ENCODE data around the gene SGMS1.

SGMS1 gene

GRCh38 chr10:50480054-50481007 is 143.4 kb downstream of the SGMS1 start:
- H3K27me3 ChIP-seq (ENCODE audit: insufficient read depth, insufficient read length) = no peaks in the 10 kb centered on the region
- H3K36me3 ChIP-seq (ENCODE audit: insufficient read depth, insufficient read length, low read length) = no peaks in the 10 kb centered on the region
- DNase-seq (ENCODE audit: low read depth, low spot score) = no peak
- TF ChIP-seq SUZ12 (IDR thresholded peaks at IDR 0.05; ENCODE audit: extremely low read depth, insufficient read depth, insufficient read length) (no peak), YY1 (IDR thresholded peaks at IDR 0.05; ENCODE audit: insufficient read depth, insufficient read length) (no peak), ZNF274 (IDR thresholded peaks at IDR 0.05; ENCODE audit: low read depth, low read length) (no peak)
- H3K9ac ChIP-seq (ENCODE audit: insufficient read length, low read depth) = no peak overlapping the region
- H3K4me3 ChIP-seq (ENCODE audit: insufficient read length, low read depth) = no peak overlapping the region
- no peaks in the 10 kb centered on the region for H3K4me1 ChIP-seq (ENCODE audit: insufficient read depth, insufficient read length)
- peaks cover 20% of the 10 kb centered on the region; the same call in 1 of the 2 replicates for H3K9me3 ChIP-seq (ENCODE audit: insufficient read depth, low read length)

- Histone ChIP-seq H3K27me3 (ENCODE audit: insufficient read depth, insufficient read length) (no peaks in the 10 kb centered on the region), H3K9me3 (ENCODE audit: insufficient read depth, low read length) (peaks cover 13% of the 10 kb centered on the region; the same call in 1 of the 2 replicates), H3K4me1 (ENCODE audit: insufficient read depth, insufficient read length) (no peaks in the 10 kb centered on the region), H3K4me3 (ENCODE audit: insufficient read length, low read depth) (no peak overlapping the region), H3K9ac (ENCODE audit: insufficient read length, low read depth) (no peak overlapping the region), H3K36me3 (ENCODE audit: insufficient read depth, insufficient read length, low read length) (no peaks in the 10 kb centered on the region)
- DNase-seq (ENCODE audit: low read depth, low spot score) = no peak
- TF ChIP-seq YY1 (IDR thresholded peaks at IDR 0.05; ENCODE audit: insufficient read depth, insufficient read length) (no peak), SUZ12 (IDR thresholded peaks at IDR 0.05; ENCODE audit: extremely low read depth, insufficient read depth, insufficient read length) (no peak), ZNF274 (IDR thresholded peaks at IDR 0.05; ENCODE audit: low read depth, low read length) (no peak)
Measured at GRCh38 chr10:50477287-50478203, 146.2 kb downstream of the SGMS1 start.

GRCh38 chr10:50473756-50474155 is 150.0 kb downstream of the SGMS1 start:
- Histone ChIP-seq H3K9me3 (ENCODE audit: insufficient read depth, low read length) (peaks cover 13% of the 10 kb centered on the region; the same call in 1 of the 2 replicates), H3K27me3 (ENCODE audit: insufficient read depth, insufficient read length) (no peaks in the 10 kb centered on the region), H3K9ac (ENCODE audit: insufficient read length, low read depth) (no peak overlapping the region), H3K36me3 (ENCODE audit: insufficient read depth, insufficient read length, low read length) (no peaks in the 10 kb centered on the region), H3K4me1 (ENCODE audit: insufficient read depth, insufficient read length) (no peaks in the 10 kb centered on the region), H3K4me3 (ENCODE audit: insufficient read length, low read depth) (no peak overlapping the region)
- DNase-seq (ENCODE audit: low read depth, low spot score) = no peak
- TF ChIP-seq YY1 (IDR thresholded peaks at IDR 0.05; ENCODE audit: insufficient read depth, insufficient read length) (no peak), ZNF274 (IDR thresholded peaks at IDR 0.05; ENCODE audit: low read depth, low read length) (no peak), SUZ12 (IDR thresholded peaks at IDR 0.05; ENCODE audit: extremely low read depth, insufficient read depth, insufficient read length) (no peak)

GRCh38 chr10:50472914-50473313 is 150.8 kb downstream of the SGMS1 start:
- H3K4me1 ChIP-seq (ENCODE audit: insufficient read depth, insufficient read length) = no peaks in the 10 kb centered on the region
- DNase-seq (ENCODE audit: low read depth, low spot score) = no peak

GRCh38 chr10:50471583-50471975 is 152.2 kb downstream of the SGMS1 start:
- no peak for DNase-seq (ENCODE audit: low read depth, low spot score)
- Histone ChIP-seq H3K36me3 (ENCODE audit: insufficient read depth, insufficient read length, low read length) (no peaks in the 10 kb centered on the region), H3K4me1 (ENCODE audit: insufficient read depth, insufficient read length) (no peaks in the 10 kb centered on the region), H3K9me3 (ENCODE audit: insufficient read depth, low read length) (peaks cover 3% of the 10 kb centered on the region; the same call in 1 of the 2 replicates), H3K9ac (ENCODE audit: insufficient read length, low read depth) (no peak overlapping the region), H3K4me3 (ENCODE audit: insufficient read length, low read depth) (no peak overlapping the region), H3K27me3 (ENCODE audit: insufficient read depth, insufficient read length) (no peaks in the 10 kb centered on the region)
- TF ChIP-seq SUZ12 (IDR thresholded peaks at IDR 0.05; ENCODE audit: extremely low read depth, insufficient read depth, insufficient read length) (no peak), YY1 (IDR thresholded peaks at IDR 0.05; ENCODE audit: insufficient read depth, insufficient read length) (no peak), ZNF274 (IDR thresholded peaks at IDR 0.05; ENCODE audit: low read depth, low read length) (no peak)

More at GRCh38 chr10:50472914-50473313, 150.8 kb downstream of the SGMS1 start:
- Histone ChIP-seq H3K9ac (ENCODE audit: insufficient read length, low read depth) (no peak overlapping the region), H3K27me3 (ENCODE audit: insufficient read depth, insufficient read length) (no peaks in the 10 kb centered on the region), H3K4me3 (ENCODE audit: insufficient read length, low read depth) (no peak overlapping the region), H3K9me3 (ENCODE audit: insufficient read depth, low read length) (peaks cover 13% of the 10 kb centered on the region; the same call in 1 of the 2 replicates), H3K36me3 (ENCODE audit: insufficient read depth, insufficient read length, low read length) (no peaks in the 10 kb centered on the region)
- TF ChIP-seq ZNF274 (IDR thresholded peaks at IDR 0.05; ENCODE audit: low read depth, low read length) = no peak
- no peak for TF ChIP-seq SUZ12 (IDR thresholded peaks at IDR 0.05; ENCODE audit: extremely low read depth, insufficient read depth, insufficient read length)
- TF ChIP-seq YY1 (IDR thresholded peaks at IDR 0.05; ENCODE audit: insufficient read depth, insufficient read length) = no peak

- Histone ChIP-seq H3K4me1 (ENCODE audit: insufficient read depth, insufficient read length) (no peaks in the 10 kb centered on the region), H3K9ac (ENCODE audit: insufficient read length, low read depth) (no peak overlapping the region), H3K9me3 (ENCODE audit: insufficient read depth, low read length) (no peaks in the 10 kb centered on the region), H3K36me3 (ENCODE audit: insufficient read depth, insufficient read length, low read length) (no peaks in the 10 kb centered on the region), H3K27me3 (ENCODE audit: insufficient read depth, insufficient read length) (no peaks in the 10 kb centered on the region), H3K4me3 (ENCODE audit: insufficient read length, low read depth) (no peak overlapping the region)
- DNase-seq (ENCODE audit: low read depth, low spot score) = no peak
- no peak for TF ChIP-seq ZNF274 (IDR thresholded peaks at IDR 0.05; ENCODE audit: low read depth, low read length)
- TF ChIP-seq YY1 (IDR thresholded peaks at IDR 0.05; ENCODE audit: insufficient read depth, insufficient read length) = no peak
- no peak for TF ChIP-seq SUZ12 (IDR thresholded peaks at IDR 0.05; ENCODE audit: extremely low read depth, insufficient read depth, insufficient read length)
Measured at GRCh38 chr10:50470798-50471582, 152.8 kb downstream of the SGMS1 start.

Data from NT2/D1 (cell line).